SK-N-SH (cell line): ENCODE measurements around the gene MS4A4A.
"Not testable (repeated sequence)": the region's sequence is repeated elsewhere in the genome, so short reads cannot be mapped to it uniquely, and the experiment has no call there.

Source experiments
- EP300 ChIP-seq, 2 experiments: IDR thresholded peaks; 2 replicates each; pipeline versions ENCODE4 v1.4.0 to v1.6.1; 2012; ENCODE audit warnings: borderline replicate concordance in 1 of 2, low read depth in 1 of 2, low read length in 1 of 2
- EZH2phosphoT487 ChIP-seq: fragments of 200-600 bp; sonication (generic); IDR thresholded peaks from 2 replicates; pipeline ENCODE4 v1.6.1; 2017; ENCODE audit warnings: low read depth, mixed run types, mild to moderate bottlenecking, antibody characterized with exemption, moderate library complexity, borderline replicate concordance
- GABPA ChIP-seq: IDR thresholded peaks from 2 replicates; pipeline ENCODE4 v1.4.0; 2012; ENCODE audit warnings: low read depth, mild to moderate bottlenecking
- JUND ChIP-seq: IDR thresholded peaks from 2 replicates; pipeline ENCODE4 v1.4.0; 2012
- POLR2AphosphoS5 ChIP-seq: IDR thresholded peaks from 2 replicates; pipeline ENCODE4 v1.6.1; 2012; ENCODE audit warnings: low read depth, low read length
- RCOR1 ChIP-seq: fragments of 150-350 bp; IDR thresholded peaks from 2 replicates; pipeline ENCODE4 v1.6.1; 2017; ENCODE audit warnings: antibody characterized with exemption, low read length
- RFX5 ChIP-seq: IDR thresholded peaks from 2 replicates; pipeline ENCODE4 v1.6.1; 2012; ENCODE audit warnings: mild to moderate bottlenecking, improper control_type of control experiment, low read length
- SIN3A ChIP-seq: IDR thresholded peaks from 2 replicates; pipeline ENCODE4 v1.6.1; 2012; ENCODE audit warnings: low read depth, mild to moderate bottlenecking, low read length, moderate library complexity, borderline replicate concordance
- YY1 ChIP-seq: IDR thresholded peaks from 2 replicates; pipeline ENCODE4 v1.4.0; 2012; ENCODE audit warnings: low read depth, mild to moderate bottlenecking
- TF ChIP-seq, protein P1 (sequence below): fragments of 200-600 bp; sonication (generic); IDR thresholded peaks from 2 replicates; pipeline ENCODE4 v1.6.1; 2017; ENCODE audit warnings: antibody characterized with exemption, mild to moderate bottlenecking, moderate library complexity
- TF ChIP-seq, protein P2 (sequence below): fragments of 150-350 bp; IDR thresholded peaks from 2 replicates; pipeline ENCODE4 v1.6.1; 2017; ENCODE audit warnings: antibody characterized with exemption, low read length, low read depth, borderline replicate concordance
- TF ChIP-seq, protein P3 (sequence below): IDR thresholded peaks from 2 replicates; pipeline ENCODE4 v1.4.0; 2012; ENCODE audit warnings: low read depth, borderline replicate concordance
- TF ChIP-seq, protein P4 (sequence below): IDR thresholded peaks from 2 replicates; pipeline ENCODE4 v1.4.0; 2012; ENCODE audit warnings: low read depth

DNA sequence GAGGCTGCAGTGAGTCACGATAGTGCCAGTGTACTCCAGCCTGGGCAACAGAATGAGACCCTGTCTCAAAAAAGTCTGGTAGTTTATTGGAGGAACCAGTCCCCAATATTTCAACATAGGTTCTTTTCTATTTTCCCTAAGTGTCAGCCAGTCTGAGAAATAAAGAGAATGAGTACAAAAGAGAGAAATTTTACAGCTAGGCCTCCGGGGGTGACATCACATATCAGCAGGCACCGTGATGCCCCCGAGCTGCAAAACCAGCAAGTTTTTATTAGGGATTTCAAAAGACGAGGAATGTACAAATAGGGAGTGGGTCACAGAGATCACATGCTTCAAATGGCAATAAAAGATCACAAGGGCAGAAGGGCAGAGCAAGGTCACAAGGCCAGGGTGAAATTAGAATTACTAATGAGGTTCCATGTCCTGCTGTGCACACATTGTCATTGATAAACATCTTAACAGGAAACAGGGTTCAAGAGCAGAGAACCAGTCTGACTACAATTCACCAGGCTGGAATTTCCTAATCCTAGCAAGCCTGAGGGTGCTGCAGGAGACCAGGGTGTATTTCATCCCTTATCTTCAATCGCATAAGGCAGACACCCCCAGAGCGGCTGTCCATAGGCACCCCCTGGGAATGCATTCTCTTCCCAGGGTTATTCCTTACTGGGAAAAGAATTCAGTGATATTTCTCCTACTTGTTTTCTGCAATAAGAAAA is 5.1 kb downstream of the MS4A4A start:
- TF ChIP-seq EZH2phosphoT487; GABPA; POLR2AphosphoS5; JUND; RCOR1; SIN3A; EP300 (IDR thresholded peaks at IDR 0.05; ENCODE audit: borderline replicate concordance in 1 of 2, low read depth in 1 of 2, low read length in 1 of 2); RFX5; YY1: not testable (repeated sequence)
- TF ChIP-seq, protein P1, sequence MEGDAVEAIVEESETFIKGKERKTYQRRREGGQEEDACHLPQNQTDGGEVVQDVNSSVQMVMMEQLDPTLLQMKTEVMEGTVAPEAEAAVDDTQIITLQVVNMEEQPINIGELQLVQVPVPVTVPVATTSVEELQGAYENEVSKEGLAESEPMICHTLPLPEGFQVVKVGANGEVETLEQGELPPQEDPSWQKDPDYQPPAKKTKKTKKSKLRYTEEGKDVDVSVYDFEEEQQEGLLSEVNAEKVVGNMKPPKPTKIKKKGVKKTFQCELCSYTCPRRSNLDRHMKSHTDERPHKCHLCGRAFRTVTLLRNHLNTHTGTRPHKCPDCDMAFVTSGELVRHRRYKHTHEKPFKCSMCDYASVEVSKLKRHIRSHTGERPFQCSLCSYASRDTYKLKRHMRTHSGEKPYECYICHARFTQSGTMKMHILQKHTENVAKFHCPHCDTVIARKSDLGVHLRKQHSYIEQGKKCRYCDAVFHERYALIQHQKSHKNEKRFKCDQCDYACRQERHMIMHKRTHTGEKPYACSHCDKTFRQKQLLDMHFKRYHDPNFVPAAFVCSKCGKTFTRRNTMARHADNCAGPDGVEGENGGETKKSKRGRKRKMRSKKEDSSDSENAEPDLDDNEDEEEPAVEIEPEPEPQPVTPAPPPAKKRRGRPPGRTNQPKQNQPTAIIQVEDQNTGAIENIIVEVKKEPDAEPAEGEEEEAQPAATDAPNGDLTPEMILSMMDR: not testable (repeated sequence)
- TF ChIP-seq, protein P2, sequence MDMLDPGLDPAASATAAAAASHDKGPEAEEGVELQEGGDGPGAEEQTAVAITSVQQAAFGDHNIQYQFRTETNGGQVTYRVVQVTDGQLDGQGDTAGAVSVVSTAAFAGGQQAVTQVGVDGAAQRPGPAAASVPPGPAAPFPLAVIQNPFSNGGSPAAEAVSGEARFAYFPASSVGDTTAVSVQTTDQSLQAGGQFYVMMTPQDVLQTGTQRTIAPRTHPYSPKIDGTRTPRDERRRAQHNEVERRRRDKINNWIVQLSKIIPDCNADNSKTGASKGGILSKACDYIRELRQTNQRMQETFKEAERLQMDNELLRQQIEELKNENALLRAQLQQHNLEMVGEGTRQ: not testable (repeated sequence)
- TF ChIP-seq, protein P3, sequence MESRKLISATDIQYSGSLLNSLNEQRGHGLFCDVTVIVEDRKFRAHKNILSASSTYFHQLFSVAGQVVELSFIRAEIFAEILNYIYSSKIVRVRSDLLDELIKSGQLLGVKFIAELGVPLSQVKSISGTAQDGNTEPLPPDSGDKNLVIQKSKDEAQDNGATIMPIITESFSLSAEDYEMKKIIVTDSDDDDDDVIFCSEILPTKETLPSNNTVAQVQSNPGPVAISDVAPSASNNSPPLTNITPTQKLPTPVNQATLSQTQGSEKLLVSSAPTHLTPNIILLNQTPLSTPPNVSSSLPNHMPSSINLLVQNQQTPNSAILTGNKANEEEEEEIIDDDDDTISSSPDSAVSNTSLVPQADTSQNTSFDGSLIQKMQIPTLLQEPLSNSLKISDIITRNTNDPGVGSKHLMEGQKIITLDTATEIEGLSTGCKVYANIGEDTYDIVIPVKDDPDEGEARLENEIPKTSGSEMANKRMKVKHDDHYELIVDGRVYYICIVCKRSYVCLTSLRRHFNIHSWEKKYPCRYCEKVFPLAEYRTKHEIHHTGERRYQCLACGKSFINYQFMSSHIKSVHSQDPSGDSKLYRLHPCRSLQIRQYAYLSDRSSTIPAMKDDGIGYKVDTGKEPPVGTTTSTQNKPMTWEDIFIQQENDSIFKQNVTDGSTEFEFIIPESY: not testable (repeated sequence)
- TF ChIP-seq, protein P4, sequence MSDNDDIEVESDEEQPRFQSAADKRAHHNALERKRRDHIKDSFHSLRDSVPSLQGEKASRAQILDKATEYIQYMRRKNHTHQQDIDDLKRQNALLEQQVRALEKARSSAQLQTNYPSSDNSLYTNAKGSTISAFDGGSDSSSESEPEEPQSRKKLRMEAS: not testable (repeated sequence)
